HG03571 (cell line): ENCODE results near the gene CUX1.
"Not testable (repeated sequence)": the region's sequence is repeated elsewhere in the genome, so short reads cannot be mapped to it uniquely, and the experiment has no call there.

Experiments used
- ATAC-seq: cut with Tn5 transposase; IDR thresholded peaks from one replicate; pipeline ENCODE4 v1.9.1; 2021; ENCODE audit not compliant: unreplicated experiment

The CUX1 gene

GRCh38 chr7:102169651-102170392, 352.4 kb downstream of the CUX1 start:
- no peak for ATAC-seq

- no peak for ATAC-seq
These were observed 353.1 kb downstream of the CUX1 start for GRCh38 chr7:102170393-102170970.

DNA sequence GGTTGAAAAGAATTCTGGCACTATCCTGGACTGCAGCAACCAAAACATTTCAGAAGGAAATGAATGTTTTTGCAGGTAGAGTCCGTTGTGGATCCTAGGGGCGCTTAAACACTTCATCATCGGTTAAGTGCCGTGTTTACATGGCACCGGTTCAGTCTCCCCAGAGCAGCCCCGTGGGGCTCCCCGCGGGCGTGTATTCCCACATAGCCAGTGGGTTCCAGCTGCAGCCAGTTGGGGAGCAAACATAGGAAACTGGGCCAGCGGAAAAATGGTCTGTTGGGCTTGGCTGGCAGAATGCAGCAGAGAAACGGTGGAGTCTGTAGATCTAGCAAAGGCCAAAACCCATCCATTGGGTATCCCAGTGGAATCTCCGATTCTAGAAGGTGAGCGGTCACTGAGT, 356.2 kb downstream of the CUX1 start:
- ATAC-seq, result no peak

GRCh38 chr7:102175423-102176170, 358.2 kb downstream of the CUX1 start:
- no peak for ATAC-seq

GRCh38 chr7:102178410-102178809, 361.0 kb downstream of the CUX1 start:
- ATAC-seq, result no peak

DNA sequence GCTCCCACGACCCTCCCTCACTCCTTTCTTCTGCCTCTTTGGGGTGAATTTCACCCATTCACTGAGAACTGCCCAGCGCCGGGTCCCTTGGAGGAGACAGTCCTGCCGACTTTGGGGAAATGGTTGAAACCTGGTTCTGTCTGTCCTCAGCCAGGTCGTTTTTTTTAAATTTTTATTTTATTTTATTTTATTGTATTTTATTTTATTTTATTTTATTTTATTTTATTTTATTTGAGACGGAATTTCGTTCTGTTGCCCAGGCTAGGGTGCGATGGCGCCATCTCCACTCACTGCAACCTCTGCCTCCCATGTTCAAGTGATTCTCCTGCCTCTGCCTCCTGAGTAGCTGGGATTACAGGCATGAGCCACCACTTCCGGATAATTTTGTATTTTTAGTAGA, 363.3 kb downstream of the CUX1 start:
- no peak for ATAC-seq

DNA sequence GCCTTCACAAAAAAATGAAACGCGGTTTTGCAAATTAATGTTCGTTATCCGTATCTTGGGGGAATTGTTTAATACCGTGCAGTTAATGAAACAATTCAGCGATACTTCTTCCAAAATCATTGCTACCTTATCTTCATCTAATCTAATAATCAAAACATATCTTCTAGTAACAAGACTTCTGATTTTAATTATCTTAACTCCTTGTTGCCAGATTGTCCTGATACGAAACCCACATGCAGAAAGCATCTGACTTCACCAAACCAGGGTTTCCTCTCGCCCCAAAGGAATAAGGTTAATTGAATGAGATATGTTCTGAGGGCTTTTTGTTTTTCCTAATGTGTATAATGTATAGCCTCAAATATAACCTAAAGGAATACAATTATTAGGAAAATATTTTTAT, 364.1 kb downstream of the CUX1 start:
- ATAC-seq, result no peak

- no peak for ATAC-seq
These were observed 364.6 kb downstream of the CUX1 start for GRCh38 chr7:102182016-102182415.

- not testable (repeated sequence) for ATAC-seq
These were observed 366.4 kb downstream of the CUX1 start for GRCh38 chr7:102183848-102184247.

DNA sequence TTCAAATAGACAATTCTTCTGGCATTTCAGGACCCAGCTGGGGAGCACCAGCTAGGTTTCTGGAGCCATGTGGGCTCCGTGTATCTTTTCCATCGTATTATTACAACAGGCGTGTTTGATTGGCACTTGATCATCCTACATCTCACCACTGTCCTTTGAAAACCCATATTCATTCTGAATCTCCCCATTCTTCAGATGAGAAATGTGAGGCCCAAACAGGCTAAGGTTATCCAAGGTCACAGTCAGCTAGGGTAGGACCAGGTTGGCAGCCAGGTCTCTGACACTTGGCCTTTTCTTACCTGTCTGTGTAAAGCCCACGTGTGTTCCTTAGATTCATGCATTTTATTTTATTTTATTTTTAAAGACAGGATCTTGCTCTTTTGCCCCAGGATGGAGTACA, 366.9 kb downstream of the CUX1 start:
- ATAC-seq, result no peak

- ATAC-seq, result no peak
These were observed 368.4 kb downstream of the CUX1 start for GRCh38 chr7:102185796-102186195.

DNA sequence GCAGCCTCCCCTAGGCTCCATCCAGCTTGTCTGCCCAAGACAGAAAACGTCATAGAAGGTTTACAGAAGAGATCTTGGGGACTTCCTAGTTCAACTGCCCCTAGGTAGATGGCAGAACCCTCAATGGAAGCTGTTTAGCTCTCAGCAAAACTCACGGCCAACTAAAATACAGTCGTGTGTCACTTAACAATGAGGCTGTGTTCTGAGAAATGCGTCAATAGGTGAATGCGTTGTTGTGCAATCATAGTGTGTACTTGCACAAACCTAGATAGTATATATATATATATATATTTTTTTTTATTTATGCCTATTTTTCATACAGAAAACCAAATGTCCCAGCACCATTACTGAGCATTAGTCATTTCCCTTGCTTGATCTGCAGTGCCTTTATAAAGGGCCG, 368.9 kb downstream of the CUX1 start:
- ATAC-seq, result no peak

DNA sequence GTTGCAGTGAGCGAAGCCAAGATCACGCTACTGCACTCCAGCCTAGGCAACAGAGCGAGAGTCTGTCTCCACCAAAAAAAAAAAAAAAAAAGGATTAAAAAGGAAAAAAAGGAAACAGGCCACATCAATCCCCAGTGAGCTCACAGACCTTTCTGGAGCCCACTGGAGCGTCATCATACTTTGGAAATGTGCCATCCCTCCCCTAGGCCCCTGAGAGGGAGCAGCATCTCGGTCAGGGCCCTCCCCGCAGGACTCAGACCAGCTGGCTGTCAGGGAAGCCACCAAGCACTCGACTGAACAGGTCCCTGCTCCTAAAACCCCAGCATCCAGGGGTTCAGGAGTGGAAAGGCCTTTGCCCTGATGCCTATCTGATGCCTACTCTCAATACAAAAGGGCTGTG, 371.3 kb downstream of the CUX1 start:
- no peak for ATAC-seq

DNA sequence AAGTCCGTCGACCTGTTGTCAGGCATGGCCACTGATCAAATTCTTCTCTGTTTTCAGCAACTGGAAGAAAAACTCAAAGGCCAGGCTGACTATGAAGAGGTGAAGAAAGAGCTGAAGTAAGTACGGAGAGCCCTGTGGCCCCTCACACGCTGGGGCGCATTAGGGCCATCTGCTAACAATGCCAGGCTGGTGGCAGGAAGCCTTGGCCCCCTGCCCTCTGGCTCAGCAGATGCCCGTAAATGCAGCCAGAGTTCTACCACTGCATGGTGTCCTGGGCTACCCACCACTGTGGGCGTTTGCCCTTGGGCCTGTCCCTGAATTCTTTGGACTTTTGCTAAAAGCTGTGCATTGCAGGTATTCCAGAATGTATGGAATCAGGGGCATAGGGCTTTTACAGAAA, 372.3 kb downstream of the CUX1 start:
- no peak for ATAC-seq

DNA sequence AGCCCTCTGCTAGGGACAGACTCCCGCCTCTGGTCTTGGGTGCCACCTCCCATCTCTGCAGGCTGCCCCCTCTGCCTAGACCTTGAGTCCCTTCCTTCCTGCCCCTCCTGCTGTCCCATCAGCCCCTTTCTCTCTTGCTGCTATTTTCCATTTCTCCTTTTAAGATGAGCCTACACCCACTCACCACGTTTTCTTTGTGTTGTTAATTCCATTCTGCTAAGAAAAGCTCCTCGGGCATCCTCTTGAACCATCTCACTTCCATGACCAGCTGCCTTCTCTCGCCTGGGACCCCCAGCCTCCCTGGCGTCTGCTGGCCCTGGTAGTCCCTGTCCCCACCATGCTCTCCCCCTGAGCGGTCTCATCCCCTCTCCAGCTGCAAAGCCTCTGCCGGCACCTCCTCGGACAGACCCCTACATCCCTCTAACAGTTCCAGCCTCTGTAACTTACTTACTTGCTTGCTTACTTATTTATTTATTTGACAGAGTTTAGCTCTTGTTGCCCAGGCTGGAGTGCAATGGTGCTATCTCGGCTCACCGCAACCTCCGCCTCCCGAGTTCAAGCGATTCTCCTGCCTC, 373.4 kb downstream of the CUX1 start:
- ATAC-seq, result no peak

GRCh38 chr7:102191556-102192379, 374.3 kb downstream of the CUX1 start:
- ATAC-seq, result no peak

- no peak for ATAC-seq
These were observed 375.4 kb downstream of the CUX1 start for GRCh38 chr7:102192790-102193189.

DNA sequence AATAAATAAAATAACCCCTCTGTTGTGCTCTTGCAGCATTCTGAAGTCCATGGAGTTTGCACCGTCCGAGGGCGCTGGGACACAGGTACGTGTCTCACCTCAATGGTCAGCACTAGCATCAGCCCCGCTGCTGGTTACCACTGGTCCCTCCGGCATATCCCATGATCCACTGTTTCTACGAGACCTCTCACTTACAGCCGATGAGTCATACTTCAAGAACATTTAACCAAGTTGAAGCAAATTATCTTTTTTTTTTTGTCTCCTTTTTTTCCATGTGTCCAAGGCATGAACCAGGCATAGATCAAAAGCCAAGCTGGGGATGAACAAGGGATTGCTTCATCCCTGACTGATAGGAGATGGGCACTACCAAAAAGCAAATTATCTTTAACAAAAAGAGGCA, 376.4 kb downstream of the CUX1 start:
- no peak for ATAC-seq

GRCh38 chr7:102195361-102195760, 377.9 kb downstream of the CUX1 start:
- ATAC-seq, result no peak

GRCh38 chr7:102196028-102196427, 378.6 kb downstream of the CUX1 start:
- ATAC-seq, result no peak

GRCh38 chr7:102197161-102197560, 379.7 kb downstream of the CUX1 start:
- no peak for ATAC-seq
